ENCODE data around the gene MRPS26. TPM values are rescaled to one million over a fixed set of nuclear protein-coding genes. Genes with fewer than 3 reads are reported as not detected.
A peak's percentile ranks its signal among the peaks of the same experiment; 100 is the strongest.
"Not testable (repeated sequence)": the region's sequence is repeated elsewhere in the genome, so short reads cannot be mapped to it uniquely, and the experiment has no call there.

The MRPS26 gene
- total and polyA plus RNA-seq, 4 donors, result 29.8 to 67.8 (median 57.3) TPM

- peaks cover 0 to 15% (median 0%) of the 10 kb centered on the region in 5 donors for H3K4me1 ChIP-seq (ENCODE audit: control insufficient read depth in 5 of 5, insufficient read depth in 5 of 5, low read length in 5 of 5)
- peaks cover 0 to 4% (median 0%) of the 10 kb centered on the region in 4 donors for H3K9me3 ChIP-seq (ENCODE audit: control insufficient read depth in 4 of 4, insufficient read depth in 3 of 4, low read length in 3 of 4)
- no peak overlapping the region for H3K27ac ChIP-seq (ENCODE audit: low read depth in 1 of 2, low read length in 1 of 2)
- no peak for ATAC-seq (ENCODE audit: insufficient read depth, low FRiP score)
- H3K4me3 ChIP-seq, result no peak overlapping the region
- H3K9ac ChIP-seq (ENCODE audit: insufficient read depth in 1 of 2, low read length in 2 of 2), result no peak overlapping the region
- TF ChIP-seq CTCF (IDR thresholded peaks at IDR 0.05; ENCODE audit: control extremely low read depth, extremely low read depth), result no peak
- H3K27me3 ChIP-seq (ENCODE audit: control insufficient read depth in 3 of 3, insufficient read depth in 3 of 3, low read length in 2 of 3), result peaks cover 0 to 32% (median 23%) of the 10 kb centered on the region in 3 donors
- WGBS, 2 donors, result 23 to 45% methylated on average over 6 of the region's 6 CpGs
- no peak for DNase-seq
- H3K36me3 ChIP-seq (ENCODE audit: control insufficient read depth in 4 of 4, insufficient read depth in 4 of 4, low read length in 4 of 4), result no peaks in the 10 kb centered on the region
Measured at GRCh38 chr20:3074812-3075211, 29.0 kb downstream of the MRPS26 start.

- not testable (repeated sequence) for H3K27ac ChIP-seq (ENCODE audit: low read depth in 1 of 2, low read length in 1 of 2); H3K36me3 ChIP-seq (ENCODE audit: control insufficient read depth in 4 of 4, insufficient read depth in 4 of 4, low read length in 4 of 4); DNase-seq; H3K4me3 ChIP-seq; ATAC-seq (ENCODE audit: insufficient read depth, low FRiP score); H3K9ac ChIP-seq (ENCODE audit: insufficient read depth in 1 of 2, low read length in 2 of 2); H3K9me3 ChIP-seq (ENCODE audit: control insufficient read depth in 4 of 4, insufficient read depth in 3 of 4, low read length in 3 of 4)
- Histone ChIP-seq H3K27me3 (ENCODE audit: control insufficient read depth in 3 of 3, insufficient read depth in 3 of 3, low read length in 2 of 3) (peaks cover 0 to 32% (median 23%) of the 10 kb centered on the region in 3 donors), H3K4me1 (ENCODE audit: control insufficient read depth in 5 of 5, insufficient read depth in 5 of 5, low read length in 5 of 5) (peaks cover 0 to 15% (median 0%) of the 10 kb centered on the region in 5 donors)
- WGBS, 2 donors, result 74 to 76% methylated on average over 6 of the region's 6 CpGs
Measured at GRCh38 chr20:3075315-3075714, 29.5 kb downstream of the MRPS26 start.

GRCh38 chr20:3077618-3078134 is 31.8 kb downstream of the MRPS26 start:
- no peak overlapping the region for H3K9ac ChIP-seq (ENCODE audit: insufficient read depth in 1 of 2, low read length in 2 of 2)
- peaks cover 0 to 5% (median 0%) of the 10 kb centered on the region in 5 donors for H3K4me1 ChIP-seq (ENCODE audit: control insufficient read depth in 5 of 5, insufficient read depth in 5 of 5, low read length in 5 of 5)
- no peak for ATAC-seq (ENCODE audit: insufficient read depth, low FRiP score)
- H3K9me3 ChIP-seq (ENCODE audit: control insufficient read depth in 4 of 4, insufficient read depth in 3 of 4, low read length in 3 of 4), result peaks cover 0 to 4% (median 0%) of the 10 kb centered on the region in 4 donors
- peaks cover 0 to 34% (median 25%) of the 10 kb centered on the region in 3 donors for H3K27me3 ChIP-seq (ENCODE audit: control insufficient read depth in 3 of 3, insufficient read depth in 3 of 3, low read length in 2 of 3)
- DNase-seq, result no peak
- H3K4me3 ChIP-seq, result no peak overlapping the region
- WGBS, 2 donors, result 38 to 67% methylated on average over 4 of the region's 4 CpGs
- no peaks in the 10 kb centered on the region for H3K36me3 ChIP-seq (ENCODE audit: control insufficient read depth in 4 of 4, insufficient read depth in 4 of 4, low read length in 4 of 4)
- H3K27ac ChIP-seq (ENCODE audit: low read depth in 1 of 2, low read length in 1 of 2), result no peak overlapping the region
- no peak for TF ChIP-seq CTCF (IDR thresholded peaks at IDR 0.05; ENCODE audit: control extremely low read depth, extremely low read depth)

GRCh38 chr20:3080939-3081388 is 35.1 kb downstream of the MRPS26 start:
- peaks cover 0 to 10% (median 0%) of the 10 kb centered on the region in 5 donors for H3K4me1 ChIP-seq (ENCODE audit: control insufficient read depth in 5 of 5, insufficient read depth in 5 of 5, low read length in 5 of 5)
- TF ChIP-seq CTCF (IDR thresholded peaks at IDR 0.05; ENCODE audit: control extremely low read depth, extremely low read depth), result no peak
- WGBS, 2 donors, result 64% methylated on average over 6 of the region's 6 CpGs
- H3K36me3 ChIP-seq (ENCODE audit: control insufficient read depth in 4 of 4, insufficient read depth in 4 of 4, low read length in 4 of 4), result no peaks in the 10 kb centered on the region
- H3K9ac ChIP-seq (ENCODE audit: insufficient read depth in 1 of 2, low read length in 2 of 2), result no peak overlapping the region
- peaks cover 0 to 7% (median 0%) of the 10 kb centered on the region in 4 donors for H3K9me3 ChIP-seq (ENCODE audit: control insufficient read depth in 4 of 4, insufficient read depth in 3 of 4, low read length in 3 of 4)
- no peak overlapping the region for H3K27ac ChIP-seq (ENCODE audit: low read depth in 1 of 2, low read length in 1 of 2)
- DNase-seq, result no peak
- ATAC-seq (ENCODE audit: insufficient read depth, low FRiP score), result peak; percentile 67
- H3K4me3 ChIP-seq, result no peak overlapping the region
- peaks cover 0 to 44% (median 30%) of the 10 kb centered on the region in 3 donors for H3K27me3 ChIP-seq (ENCODE audit: control insufficient read depth in 3 of 3, insufficient read depth in 3 of 3, low read length in 2 of 3)
